ENCODE data around the gene OR2S2. TPM values are rescaled to one million over a fixed set of nuclear protein-coding genes. Genes with fewer than 3 reads are reported as not detected.

The OR2S2 gene
- total RNA-seq, 1 donor from 2014 or later, result not detected

DNA sequence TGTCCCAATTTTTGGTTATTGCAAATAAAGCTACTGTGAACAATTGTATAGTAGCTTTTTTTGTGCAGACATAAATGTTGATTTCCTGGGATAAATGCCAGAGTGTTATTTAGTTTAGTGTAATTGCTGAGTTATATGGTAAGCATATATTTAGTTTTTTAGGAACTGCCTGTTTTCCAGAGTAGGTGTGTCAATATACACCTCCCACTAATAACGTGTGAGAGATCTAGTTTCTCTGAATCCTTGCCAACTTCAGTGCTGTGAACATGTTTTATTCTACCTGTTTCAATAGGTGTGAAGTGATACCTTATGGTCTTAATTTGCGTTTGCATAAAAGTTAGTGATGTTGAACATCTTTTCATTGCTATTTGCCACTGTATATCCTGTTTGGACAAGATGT lies 9.1 kb upstream of the OR2S2 start:
- peaks cover 75% of the 10 kb centered on the region for H3K27me3 ChIP-seq
- no peaks in the 10 kb centered on the region for H3F3A ChIP-seq (ENCODE audit: low read depth)
- Mint-ChIP-seq H3K36me3 (no peaks in the 10 kb centered on the region), H3K27ac (no peak overlapping the region), H3K27me3 (ENCODE audit: insufficient read depth, low read depth) (peaks cover 5% of the 10 kb centered on the region), H3K4me1 (peaks cover 3% of the 10 kb centered on the region), H3K4me3 (no peak overlapping the region), H3K9me3 (peaks cover 6% of the 10 kb centered on the region)
- no peak overlapping the region for H3K27ac ChIP-seq
- no peak overlapping the region for H3K9ac ChIP-seq
- no peak for DNase-seq (ENCODE audit: low spot score)
- H3K4me2 ChIP-seq, result no peak overlapping the region
- H3K4me3 ChIP-seq, result no peak overlapping the region
- H4K20me1 ChIP-seq (ENCODE audit: low read depth), result no peaks in the 10 kb centered on the region
- TF ChIP-seq EZH2 (IDR thresholded peaks at IDR 0.05), result no peak
- TF ChIP-seq EZH2phosphoT487 (IDR thresholded peaks at IDR 0.05), result no peak
- TF ChIP-seq, protein P1, sequence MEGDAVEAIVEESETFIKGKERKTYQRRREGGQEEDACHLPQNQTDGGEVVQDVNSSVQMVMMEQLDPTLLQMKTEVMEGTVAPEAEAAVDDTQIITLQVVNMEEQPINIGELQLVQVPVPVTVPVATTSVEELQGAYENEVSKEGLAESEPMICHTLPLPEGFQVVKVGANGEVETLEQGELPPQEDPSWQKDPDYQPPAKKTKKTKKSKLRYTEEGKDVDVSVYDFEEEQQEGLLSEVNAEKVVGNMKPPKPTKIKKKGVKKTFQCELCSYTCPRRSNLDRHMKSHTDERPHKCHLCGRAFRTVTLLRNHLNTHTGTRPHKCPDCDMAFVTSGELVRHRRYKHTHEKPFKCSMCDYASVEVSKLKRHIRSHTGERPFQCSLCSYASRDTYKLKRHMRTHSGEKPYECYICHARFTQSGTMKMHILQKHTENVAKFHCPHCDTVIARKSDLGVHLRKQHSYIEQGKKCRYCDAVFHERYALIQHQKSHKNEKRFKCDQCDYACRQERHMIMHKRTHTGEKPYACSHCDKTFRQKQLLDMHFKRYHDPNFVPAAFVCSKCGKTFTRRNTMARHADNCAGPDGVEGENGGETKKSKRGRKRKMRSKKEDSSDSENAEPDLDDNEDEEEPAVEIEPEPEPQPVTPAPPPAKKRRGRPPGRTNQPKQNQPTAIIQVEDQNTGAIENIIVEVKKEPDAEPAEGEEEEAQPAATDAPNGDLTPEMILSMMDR (IDR thresholded peaks at IDR 0.05), result no peak
- H3K9me3 ChIP-seq (ENCODE audit: low read depth), result no peaks in the 10 kb centered on the region
- no peaks in the 10 kb centered on the region for H3K4me1 ChIP-seq
- H3K79me2 ChIP-seq (ENCODE audit: low read depth), result no peaks in the 10 kb centered on the region
- no peak overlapping the region for H2AFZ ChIP-seq (replicated peaks)
- H3K36me3 ChIP-seq, result no peaks in the 10 kb centered on the region

DNA sequence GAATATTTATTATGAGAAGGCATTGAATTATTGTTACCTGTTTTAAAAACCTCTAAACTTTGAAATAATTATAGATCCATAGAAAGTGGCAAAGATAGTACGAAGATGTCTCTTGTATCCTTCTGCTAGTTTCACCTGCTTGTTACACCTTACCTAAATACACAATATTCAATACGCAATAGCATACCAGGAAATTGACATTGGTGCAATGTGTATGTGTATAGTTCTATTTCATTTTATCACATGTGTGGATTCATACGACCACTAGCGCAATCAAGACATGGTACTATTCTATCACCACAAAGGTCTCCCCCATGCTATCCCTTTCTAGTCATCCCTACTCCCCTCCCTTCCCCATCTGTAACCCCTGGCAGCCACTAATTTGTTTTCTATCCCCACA lies 8.5 kb upstream of the OR2S2 start:
- Histone ChIP-seq H3K36me3 (no peaks in the 10 kb centered on the region), H4K20me1 (ENCODE audit: low read depth) (no peaks in the 10 kb centered on the region), H3K9ac (no peak overlapping the region), H2AFZ (replicated peaks) (no peak overlapping the region), H3K4me3 (no peak overlapping the region), H3K4me1 (no peaks in the 10 kb centered on the region), H3K79me2 (ENCODE audit: low read depth) (no peaks in the 10 kb centered on the region), H3K27me3 (peaks cover 69% of the 10 kb centered on the region), H3K4me2 (no peak overlapping the region), H3F3A (ENCODE audit: low read depth) (no peaks in the 10 kb centered on the region), H3K27ac (no peak overlapping the region), H3K9me3 (ENCODE audit: low read depth) (no peaks in the 10 kb centered on the region)
- peaks cover 1% of the 10 kb centered on the region for H3K27me3 Mint-ChIP-seq (ENCODE audit: insufficient read depth, low read depth)
- H3K4me1 Mint-ChIP-seq, result peaks cover 3% of the 10 kb centered on the region
- no peaks in the 10 kb centered on the region for H3K36me3 Mint-ChIP-seq
- no peak overlapping the region for H3K4me3 Mint-ChIP-seq
- no peak for DNase-seq (ENCODE audit: low spot score)
- no peak overlapping the region for H3K27ac Mint-ChIP-seq
- H3K9me3 Mint-ChIP-seq, result peaks cover 4% of the 10 kb centered on the region
- TF ChIP-seq, protein P1 (IDR thresholded peaks at IDR 0.05), result no peak
- no peak for TF ChIP-seq EZH2phosphoT487 (IDR thresholded peaks at IDR 0.05)
- no peak for TF ChIP-seq EZH2 (IDR thresholded peaks at IDR 0.05)

DNA sequence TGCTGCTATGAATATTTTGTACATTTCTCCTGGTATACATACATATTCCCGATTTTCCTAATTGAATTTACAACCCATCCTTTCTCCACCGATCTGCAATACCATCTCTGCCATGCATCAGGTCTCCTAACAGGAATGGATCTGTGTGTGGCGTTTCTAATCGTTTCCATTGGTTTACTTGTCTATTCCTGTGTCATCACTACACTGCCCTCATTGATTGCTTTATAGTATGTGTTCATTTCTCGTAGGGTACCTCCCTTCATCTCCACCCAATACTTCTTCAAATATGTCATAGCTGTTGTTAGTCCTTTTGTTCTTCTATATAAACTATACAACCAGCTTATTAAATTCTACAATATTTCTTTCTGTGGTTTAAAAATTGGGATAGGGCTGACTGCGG lies 7.1 kb upstream of the OR2S2 start:
- no peak for DNase-seq (ENCODE audit: low spot score)
- Histone ChIP-seq H4K20me1 (ENCODE audit: low read depth) (no peaks in the 10 kb centered on the region), H3K36me3 (no peaks in the 10 kb centered on the region), H3K4me1 (no peaks in the 10 kb centered on the region), H3K9ac (no peak overlapping the region), H3K27me3 (peaks cover 58% of the 10 kb centered on the region), H3K4me2 (no peak overlapping the region), H3K9me3 (ENCODE audit: low read depth) (no peaks in the 10 kb centered on the region), H3K27ac (no peak overlapping the region), H3K4me3 (no peak overlapping the region), H3F3A (ENCODE audit: low read depth) (no peaks in the 10 kb centered on the region), H2AFZ (replicated peaks) (no peak overlapping the region), H3K79me2 (ENCODE audit: low read depth) (no peaks in the 10 kb centered on the region)
- Mint-ChIP-seq H3K36me3 (no peaks in the 10 kb centered on the region), H3K4me3 (no peak overlapping the region), H3K27ac (no peak overlapping the region), H3K9me3 (no peaks in the 10 kb centered on the region), H3K27me3 (ENCODE audit: insufficient read depth, low read depth) (peaks cover 3% of the 10 kb centered on the region), H3K4me1 (peaks cover 4% of the 10 kb centered on the region)
- TF ChIP-seq, protein P1 (IDR thresholded peaks at IDR 0.05), result no peak
- TF ChIP-seq EZH2 (IDR thresholded peaks at IDR 0.05) (no peak), EZH2phosphoT487 (IDR thresholded peaks at IDR 0.05) (no peak)
